Trophoblast cell (in vitro differentiated cells and primary cell): ENCODE data around the gene GSTA5.
"Not testable (repeated sequence)": the region's sequence is repeated elsewhere in the genome, so short reads cannot be mapped to it uniquely, and the experiment has no call there.

Source experiments
- DNase-seq, 2 donors: peaks; one replicate each; pipeline ENCODE4 v3.0.0-alpha.2; 2016
- H2AFZ ChIP-seq: 2 replicates; pipeline ENCODE4 v1.6.1; 2013; ENCODE audit warnings: low read length, moderate library complexity, mild to moderate bottlenecking; ENCODE audit not compliant: insufficient read depth, poor library complexity
- H2AK5ac ChIP-seq: 2 replicates; pipeline ENCODE4 v1.6.1; 2013; ENCODE audit warnings: mild to moderate bottlenecking, low read length
- H2BK120ac ChIP-seq: 2 replicates; pipeline ENCODE4 v1.6.1; 2013; ENCODE audit warnings: low read length, mild to moderate bottlenecking, moderate library complexity; ENCODE audit not compliant: insufficient read depth, poor library complexity
- H2BK12ac ChIP-seq: 2 replicates; pipeline ENCODE4 v1.6.1; 2013; ENCODE audit warnings: mild to moderate bottlenecking, low read length, moderate library complexity
- H2BK5ac ChIP-seq: 2 replicates; pipeline ENCODE4 v1.6.1; 2013; ENCODE audit warnings: low read length, low read depth, moderate library complexity, mild to moderate bottlenecking; ENCODE audit not compliant: poor library complexity
- H3K14ac ChIP-seq: 2 replicates; pipeline ENCODE4 v1.6.1; 2013; ENCODE audit warnings: mild to moderate bottlenecking, low read length
- H3K18ac ChIP-seq: 2 replicates; pipeline ENCODE4 v1.6.1; 2013; ENCODE audit warnings: mild to moderate bottlenecking, low read length
- H3K23ac ChIP-seq: 2 replicates; pipeline ENCODE4 v1.6.1; 2013; ENCODE audit warnings: low read length
- H3K27ac ChIP-seq: 2 replicates; pipeline ENCODE4 v1.5.1; 2013; ENCODE audit warnings: low read depth, mild to moderate bottlenecking, inconsistent platforms, low read length, moderate library complexity
- H3K27me3 ChIP-seq: 2 replicates; pipeline ENCODE4 v1.6.1; 2013; ENCODE audit warnings: inconsistent platforms, mild to moderate bottlenecking, low read length, moderate library complexity; ENCODE audit not compliant: insufficient read depth
- H3K36me3 ChIP-seq, 2 experiments: 1 replicate in 1 of 2; 2 replicates in 1 of 2; pipeline ENCODE4 v1.6.1; 2013; ENCODE audit warnings: low read length in 2 of 2, mild to moderate bottlenecking in 2 of 2, moderate library complexity in 1 of 2; ENCODE audit not compliant: insufficient read depth in 2 of 2, control insufficient read depth in 1 of 2
- H3K4ac ChIP-seq: 2 replicates; pipeline ENCODE4 v1.6.1; 2013; ENCODE audit warnings: low read depth, mild to moderate bottlenecking, low read length, moderate library complexity
- H3K4me1 ChIP-seq, 2 experiments: 1 replicate in 1 of 2; 2 replicates in 1 of 2; pipeline ENCODE4 v1.6.1; 2013; ENCODE audit warnings: low read length in 2 of 2, mild to moderate bottlenecking in 2 of 2, moderate library complexity in 1 of 2; ENCODE audit not compliant: insufficient read depth in 2 of 2, control insufficient read depth in 1 of 2
- H3K4me2 ChIP-seq: 2 replicates; pipeline ENCODE4 v1.6.1; 2013; ENCODE audit warnings: inconsistent platforms, mild to moderate bottlenecking, low read length, moderate library complexity
- H3K4me3 ChIP-seq: 2 replicates; pipeline ENCODE4 v1.5.1; 2013; ENCODE audit warnings: mild to moderate bottlenecking, low read depth, low read length, inconsistent platforms
- H3K79me1 ChIP-seq: one replicate; pipeline ENCODE4 v1.6.1; 2013; ENCODE audit warnings: low read length
- H3K79me2 ChIP-seq: 2 replicates; pipeline ENCODE4 v1.6.1; 2013; ENCODE audit warnings: low read length, mild to moderate bottlenecking; ENCODE audit not compliant: control insufficient read depth, insufficient read depth, poor library complexity
- H3K9ac ChIP-seq: 2 replicates; pipeline ENCODE4 v1.6.1; 2013; ENCODE audit warnings: mild to moderate bottlenecking, low read length
- H3K9me3 ChIP-seq: 2 replicates; pipeline ENCODE4 v1.6.1; 2013; ENCODE audit warnings: low read depth, mild to moderate bottlenecking, control low read depth, inconsistent platforms, low read length; ENCODE audit not compliant: insufficient read depth
- H4K12ac ChIP-seq: 2 replicates; pipeline ENCODE4 v1.6.1; 2013; ENCODE audit warnings: low read depth, mild to moderate bottlenecking, low read length, moderate library complexity
- H4K8ac ChIP-seq: 2 replicates; pipeline ENCODE4 v1.6.1; 2013; ENCODE audit warnings: low read depth, mild to moderate bottlenecking, low read length, moderate library complexity
- H4K91ac ChIP-seq: one replicate; pipeline ENCODE4 v1.6.1; 2013; ENCODE audit warnings: low read depth, mild to moderate bottlenecking, low read length, moderate library complexity
- WGBS: extraction: QIAGEN DNeasy Blood & Tissue Kit; methylation state at CpG from one replicate; pipeline ENCODE4 v1.1.7; 2013; ENCODE audit warnings: missing lambda C conversion rate; ENCODE audit not compliant: insufficient read length, insufficient coverage; ENCODE audit errors: extremely low coverage; 5-methylcytosine and 5-hydroxymethylcytosine counted together

Gene GSTA5

DNA sequence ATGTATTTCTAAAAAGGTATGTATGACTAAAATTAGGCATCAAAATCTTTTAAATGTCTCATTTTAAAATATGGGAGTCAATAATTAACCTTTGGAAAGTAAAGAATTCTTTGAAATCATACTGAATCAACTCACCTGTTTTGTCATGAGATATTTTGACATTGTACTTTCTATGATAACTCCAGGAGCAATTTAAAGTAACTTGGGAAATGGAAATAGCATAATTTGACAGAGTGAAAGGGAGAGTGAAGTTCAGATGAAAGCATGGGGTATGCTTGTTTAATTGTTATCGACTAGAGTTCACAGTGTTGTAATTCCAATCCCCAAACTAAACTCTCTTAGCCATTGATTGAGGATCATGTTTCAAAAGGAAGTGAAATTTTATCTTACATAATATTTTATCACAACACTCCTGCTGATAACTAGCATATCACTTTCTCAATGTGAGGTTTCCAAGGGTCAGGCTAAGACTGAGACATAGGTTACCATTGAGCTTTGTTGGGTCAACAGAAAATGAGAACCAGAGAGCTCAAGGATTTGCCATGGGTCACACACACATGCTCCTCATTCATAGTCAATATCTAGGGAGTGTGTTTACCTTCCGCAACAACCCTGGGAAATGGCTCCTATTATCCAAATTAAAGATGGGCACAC is 39.3 kb downstream of the GSTA5 start:
- Histone ChIP-seq H3K36me3 (no peaks in the 10 kb centered on the region), H3K4me2 (no peak overlapping the region), H4K12ac (no peak overlapping the region), H2AK5ac (no peak overlapping the region), H3K9ac (no peak overlapping the region), H3K27ac (no peak overlapping the region), H2BK12ac (no peak overlapping the region), H3K79me2 (no peaks in the 10 kb centered on the region), H3K27me3 (no peaks in the 10 kb centered on the region), H2AFZ (no peak overlapping the region), H3K79me1 (no peaks in the 10 kb centered on the region), H3K14ac (no peak overlapping the region), H3K18ac (no peak overlapping the region), H2BK120ac (no peak overlapping the region), H3K4me1 (no peaks in the 10 kb centered on the region), H4K91ac (no peak overlapping the region), H2BK5ac (no peak overlapping the region), H4K8ac (no peak overlapping the region), H3K4me3 (no peak overlapping the region), H3K4ac (no peak overlapping the region), H3K9me3 (no peaks in the 10 kb centered on the region), H3K23ac (no peak overlapping the region)
- WGBS: no CpG with 5 or more reads among the region's 2 CpGs
- no peak for DNase-seq

DNA sequence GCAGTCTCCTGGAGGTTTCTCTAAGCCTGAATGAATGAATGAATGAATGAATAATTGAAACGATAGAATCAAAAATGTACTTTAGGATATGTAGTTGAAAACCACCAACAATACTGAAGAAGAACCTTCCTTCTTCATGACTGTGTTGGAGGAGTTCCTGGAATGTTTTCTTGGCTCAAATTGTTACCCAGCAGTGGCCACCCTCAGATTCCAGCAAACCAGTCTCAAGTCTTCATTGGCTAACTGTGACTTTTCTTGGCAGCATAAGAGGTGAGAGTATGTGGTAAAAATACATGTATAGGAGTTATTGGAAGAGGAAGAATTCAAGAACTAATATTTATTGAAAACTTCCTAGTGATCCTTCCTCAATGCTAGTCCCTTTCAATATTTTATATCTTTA is 41.3 kb downstream of the GSTA5 start:
- H3K4ac ChIP-seq, H4K91ac ChIP-seq: not testable (repeated sequence)

DNA sequence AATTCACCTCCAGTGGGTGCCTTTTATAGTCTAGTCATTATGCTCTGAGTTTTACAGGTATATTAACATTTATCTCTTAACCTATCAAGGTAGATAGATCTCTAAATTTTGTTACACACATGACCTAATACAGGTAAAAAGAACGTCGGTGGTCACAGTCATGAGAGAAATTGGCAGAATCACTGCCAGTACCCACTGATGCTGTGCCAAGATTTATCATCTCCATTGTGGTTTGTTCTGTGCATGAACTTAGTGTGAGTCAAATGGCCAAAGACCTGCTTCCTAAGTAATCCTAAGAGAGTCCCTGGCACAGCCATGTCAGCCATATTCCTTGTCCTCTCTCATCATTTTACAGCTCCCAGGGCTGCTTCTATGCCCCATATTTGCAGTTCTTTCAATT is 46.2 kb downstream of the GSTA5 start:
- WGBS: no CpG with 5 or more reads among the region's 2 CpGs
- not testable (repeated sequence) for H2BK5ac ChIP-seq, H3K4me3 ChIP-seq, DNase-seq, H3K14ac ChIP-seq, H2AFZ ChIP-seq, H3K9me3 ChIP-seq, H3K4me1 ChIP-seq, H4K8ac ChIP-seq, H3K79me1 ChIP-seq, H3K23ac ChIP-seq, H3K4me2 ChIP-seq, H2BK12ac ChIP-seq, H4K12ac ChIP-seq, H3K9ac ChIP-seq, H3K4ac ChIP-seq, H3K36me3 ChIP-seq, H4K91ac ChIP-seq, H2AK5ac ChIP-seq, H3K27me3 ChIP-seq, H3K79me2 ChIP-seq, H3K18ac ChIP-seq, H3K27ac ChIP-seq, H2BK120ac ChIP-seq

More for the DNA sequence above, 41.3 kb downstream of the GSTA5 start:
- not testable (repeated sequence) for H3K4me3 ChIP-seq, DNase-seq, H2BK120ac ChIP-seq, H3K79me2 ChIP-seq, H3K18ac ChIP-seq, H2AK5ac ChIP-seq, H2BK12ac ChIP-seq, H3K36me3 ChIP-seq, H4K8ac ChIP-seq, H4K12ac ChIP-seq, H3K14ac ChIP-seq, H2BK5ac ChIP-seq, H3K79me1 ChIP-seq, H3K4me2 ChIP-seq, H3K23ac ChIP-seq, H3K9ac ChIP-seq, H3K4me1 ChIP-seq, H3K27me3 ChIP-seq, H3K27ac ChIP-seq, H3K9me3 ChIP-seq, H2AFZ ChIP-seq
- no CpG with 5 or more reads among the region's 1 CpG for WGBS

DNA sequence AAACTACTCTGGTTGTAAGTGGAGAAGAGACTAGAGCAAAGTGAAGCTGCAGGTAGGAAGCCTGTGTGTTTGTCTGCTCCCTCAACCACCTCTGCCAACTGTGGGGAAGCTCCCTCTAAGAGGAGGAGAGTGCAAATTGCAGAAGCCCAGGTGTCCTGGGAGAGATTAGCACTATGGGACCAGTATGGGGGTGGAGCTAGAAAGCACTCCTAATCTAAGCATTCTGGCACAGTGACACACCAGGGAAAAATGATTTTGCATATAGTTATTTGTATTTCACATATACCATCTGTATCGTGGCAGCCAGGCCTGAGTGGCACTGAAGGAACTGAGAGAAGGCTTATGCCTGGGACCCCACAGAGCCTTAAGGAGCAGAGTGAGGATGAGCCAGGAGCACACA is 49.8 kb downstream of the GSTA5 start:
- Histone ChIP-seq H2AFZ (no peak overlapping the region), H3K9me3 (peaks cover 2% of the 10 kb centered on the region), H3K9ac (no peak overlapping the region), H3K27me3 (no peaks in the 10 kb centered on the region), H2BK12ac (no peak overlapping the region), H3K4me1 (no peaks in the 10 kb centered on the region), H4K91ac (no peak overlapping the region), H4K12ac (no peak overlapping the region), H3K18ac (no peak overlapping the region), H2BK120ac (no peak overlapping the region), H3K23ac (no peak overlapping the region), H3K27ac (no peak overlapping the region), H3K79me2 (no peaks in the 10 kb centered on the region), H3K4me2 (no peak overlapping the region), H2AK5ac (no peak overlapping the region), H3K36me3 (no peaks in the 10 kb centered on the region), H3K14ac (no peak overlapping the region), H4K8ac (no peak overlapping the region), H3K79me1 (no peaks in the 10 kb centered on the region), H3K4ac (no peak overlapping the region), H2BK5ac (no peak overlapping the region), H3K4me3 (no peak overlapping the region)
- DNase-seq: peak; percentile 46 to 87
- no CpG with 5 or more reads among the region's 1 CpG for WGBS
